ENCODE results near the gene TLDC2. TPM values are rescaled to one million over a fixed set of nuclear protein-coding genes. Genes with fewer than 3 reads are reported as not detected.

TLDC2 gene
- total and polyA plus RNA-seq, 3 experiments from 2014 or later: 0.29 TPM; not detected in 2

DNA sequence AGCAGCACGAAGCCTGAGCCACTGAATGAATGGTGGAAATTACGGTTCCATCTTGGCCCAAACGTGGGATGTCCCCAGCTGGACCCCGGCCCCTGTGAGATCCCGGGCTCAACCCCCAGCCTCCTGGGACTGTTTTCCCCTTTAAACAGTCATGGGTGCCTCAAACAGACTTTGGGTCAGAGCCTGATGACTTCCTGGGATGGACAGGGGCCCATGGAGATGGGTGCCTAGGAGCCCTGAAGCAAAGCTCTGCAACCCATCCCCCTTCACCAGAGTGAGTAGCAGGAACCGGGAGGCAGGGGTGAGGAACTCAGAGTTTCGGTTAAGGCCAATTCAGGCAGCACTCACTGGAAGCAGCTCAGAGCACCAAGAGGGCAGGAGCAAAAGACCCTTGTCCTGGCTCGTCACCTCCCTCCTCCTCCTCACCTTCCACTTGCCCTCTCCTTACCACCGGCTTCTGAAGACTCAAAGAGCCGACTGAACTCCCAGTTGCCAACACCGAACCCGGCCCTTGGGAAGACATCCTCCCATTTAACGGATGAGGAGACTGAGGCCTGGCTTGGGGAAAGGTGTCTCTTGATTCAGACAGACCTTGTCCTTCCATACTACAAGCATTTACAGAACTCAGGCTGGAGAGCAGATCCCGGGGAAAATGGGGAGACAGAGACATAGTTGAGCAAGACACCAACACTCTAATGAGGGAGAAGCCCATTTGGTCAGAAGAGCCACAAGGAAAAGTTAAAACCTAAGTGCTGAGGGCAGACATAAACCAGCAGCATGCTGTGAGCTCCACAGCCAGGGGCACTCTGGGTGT is 14.9 kb upstream of the TLDC2 start:
- no peak overlapping the region for H3K4me3 ChIP-seq (ENCODE audit: low read length)
- peak overlapping the region; percentile 18 to 79 (median 69) for H3K4me3 Mint-ChIP-seq
- no peaks in the 10 kb centered on the region for H3K27me3 ChIP-seq (ENCODE audit: insufficient read depth, low read length, poor library complexity, severe bottlenecking)
- peaks cover 5 to 28% (median 11%) of the 10 kb centered on the region in 3 donors for H3K4me1 Mint-ChIP-seq
- H3K27me3 Mint-ChIP-seq: peaks cover 19 to 31% of the 10 kb centered on the region in 2 donors
- H3K27ac Mint-ChIP-seq: peak overlapping the region in 1 of 8 donors; percentile 26
- no peak for DNase-seq
- H3K9me3 Mint-ChIP-seq: no peaks in the 10 kb centered on the region
- H3K27ac ChIP-seq (ENCODE audit: low read depth, low read length): peak overlapping the region; percentile 12
- ChIA-PET POLR2A (no interaction called here), CTCF (no interaction called here)
- peaks cover 16% of the 10 kb centered on the region for H3K4me1 ChIP-seq (ENCODE audit: insufficient read depth, low read length)
- no peaks in the 10 kb centered on the region for H3K9me3 ChIP-seq (ENCODE audit: low read length)
- H3K36me3 Mint-ChIP-seq: no peaks in the 10 kb centered on the region
- H3K36me3 ChIP-seq (ENCODE audit: insufficient read depth, low read length): no peaks in the 10 kb centered on the region

DNA sequence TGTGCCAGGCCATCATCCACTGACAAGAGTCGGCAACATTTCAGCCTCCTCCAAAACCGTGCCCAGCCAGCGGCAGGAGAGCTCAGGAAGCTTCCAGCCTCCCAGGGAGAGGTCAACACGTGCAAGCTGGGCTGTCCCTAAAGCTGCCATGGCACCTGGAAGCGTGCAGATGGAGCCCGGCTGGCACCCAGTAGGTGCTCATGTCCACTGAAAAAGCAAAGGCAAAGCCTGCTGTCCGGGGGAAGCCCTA is 14.4 kb upstream of the TLDC2 start:
- CTCF ChIA-PET: no interaction called here
- POLR2A ChIA-PET: no interaction called here
- Histone ChIP-seq H3K36me3 (ENCODE audit: insufficient read depth, low read length) (no peaks in the 10 kb centered on the region), H3K27me3 (ENCODE audit: insufficient read depth, low read length, poor library complexity, severe bottlenecking) (no peaks in the 10 kb centered on the region), H3K9me3 (ENCODE audit: low read length) (no peaks in the 10 kb centered on the region), H3K27ac (ENCODE audit: low read depth, low read length) (peak overlapping the region; percentile 12), H3K4me3 (ENCODE audit: low read length) (no peak overlapping the region), H3K4me1 (ENCODE audit: insufficient read depth, low read length) (peaks cover 10% of the 10 kb centered on the region)
- H3K9me3 Mint-ChIP-seq: no peaks in the 10 kb centered on the region
- peaks cover 5 to 24% (median 8%) of the 10 kb centered on the region in 3 donors for H3K4me1 Mint-ChIP-seq
- H3K4me3 Mint-ChIP-seq: peak overlapping the region; percentile 49 to 79 (median 69)
- no peak overlapping the region for H3K27ac Mint-ChIP-seq
- H3K36me3 Mint-ChIP-seq: no peaks in the 10 kb centered on the region
- no peak for DNase-seq
- peaks cover 24 to 32% of the 10 kb centered on the region in 2 donors for H3K27me3 Mint-ChIP-seq

DNA sequence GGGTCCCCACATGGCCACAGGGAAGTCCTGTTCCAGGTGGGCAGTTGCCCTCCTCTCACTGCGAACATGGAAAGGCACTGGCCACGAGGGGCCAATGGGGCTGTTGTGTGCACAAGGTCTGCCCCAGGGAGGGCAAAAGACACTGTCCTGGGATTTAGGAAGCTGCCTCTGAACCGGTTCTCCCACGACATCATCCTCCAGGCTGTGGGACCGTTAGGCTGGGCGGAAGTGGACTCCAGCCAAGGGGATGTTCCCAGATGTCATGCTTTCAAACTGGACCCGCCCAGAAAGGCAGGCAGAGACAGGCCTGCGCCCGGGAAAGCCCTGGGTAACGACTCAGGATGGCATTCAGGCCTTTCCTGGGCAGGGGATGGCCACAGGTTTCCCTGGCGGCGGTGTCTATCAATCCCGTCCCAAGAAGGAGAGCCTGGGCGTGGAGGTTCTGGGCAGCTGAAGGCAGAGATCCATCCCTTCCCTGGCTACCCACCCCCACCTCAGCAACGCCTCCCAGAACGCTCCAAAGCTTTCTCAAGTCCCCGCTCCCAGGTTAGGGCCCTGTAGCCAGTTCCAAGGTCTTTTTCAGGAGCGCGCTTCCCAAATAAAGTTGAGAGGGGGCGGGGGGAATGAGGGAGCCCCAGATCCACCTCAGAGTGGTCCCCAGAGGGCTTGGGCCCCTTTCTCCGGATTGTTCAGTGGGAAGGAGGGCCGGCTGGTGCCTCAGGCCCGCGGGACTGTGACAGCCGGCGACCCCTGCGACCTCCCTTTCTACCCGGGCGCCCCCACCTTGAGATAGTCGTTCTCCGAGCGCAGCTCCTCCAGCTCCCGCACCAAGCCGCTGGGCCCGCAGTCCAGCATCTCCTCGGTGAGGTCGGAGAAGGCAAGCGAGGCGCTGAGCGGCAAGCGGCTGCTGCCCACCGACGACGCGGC is 13.8 kb upstream of the TLDC2 start:
- ChIA-PET CTCF (no interaction called here), POLR2A (no interaction called here)
- Mint-ChIP-seq H3K9me3 (no peaks in the 10 kb centered on the region), H3K27me3 (peaks cover 28 to 32% of the 10 kb centered on the region in 2 donors), H3K4me3 (peak overlapping the region; percentile 39 to 79 (median 69)), H3K27ac (no peak overlapping the region), H3K4me1 (peaks cover 2 to 18% (median 4%) of the 10 kb centered on the region in 3 donors), H3K36me3 (no peaks in the 10 kb centered on the region)
- DNase-seq: no peak
- peaks cover 5% of the 10 kb centered on the region for H3K4me1 ChIP-seq (ENCODE audit: insufficient read depth, low read length)
- no peak overlapping the region for H3K4me3 ChIP-seq (ENCODE audit: low read length)
- H3K9me3 ChIP-seq (ENCODE audit: low read length): no peaks in the 10 kb centered on the region
- no peaks in the 10 kb centered on the region for H3K36me3 ChIP-seq (ENCODE audit: insufficient read depth, low read length)
- no peaks in the 10 kb centered on the region for H3K27me3 ChIP-seq (ENCODE audit: insufficient read depth, low read length, poor library complexity, severe bottlenecking)
- peak overlapping the region; percentile 67 for H3K27ac ChIP-seq (ENCODE audit: low read depth, low read length)

DNA sequence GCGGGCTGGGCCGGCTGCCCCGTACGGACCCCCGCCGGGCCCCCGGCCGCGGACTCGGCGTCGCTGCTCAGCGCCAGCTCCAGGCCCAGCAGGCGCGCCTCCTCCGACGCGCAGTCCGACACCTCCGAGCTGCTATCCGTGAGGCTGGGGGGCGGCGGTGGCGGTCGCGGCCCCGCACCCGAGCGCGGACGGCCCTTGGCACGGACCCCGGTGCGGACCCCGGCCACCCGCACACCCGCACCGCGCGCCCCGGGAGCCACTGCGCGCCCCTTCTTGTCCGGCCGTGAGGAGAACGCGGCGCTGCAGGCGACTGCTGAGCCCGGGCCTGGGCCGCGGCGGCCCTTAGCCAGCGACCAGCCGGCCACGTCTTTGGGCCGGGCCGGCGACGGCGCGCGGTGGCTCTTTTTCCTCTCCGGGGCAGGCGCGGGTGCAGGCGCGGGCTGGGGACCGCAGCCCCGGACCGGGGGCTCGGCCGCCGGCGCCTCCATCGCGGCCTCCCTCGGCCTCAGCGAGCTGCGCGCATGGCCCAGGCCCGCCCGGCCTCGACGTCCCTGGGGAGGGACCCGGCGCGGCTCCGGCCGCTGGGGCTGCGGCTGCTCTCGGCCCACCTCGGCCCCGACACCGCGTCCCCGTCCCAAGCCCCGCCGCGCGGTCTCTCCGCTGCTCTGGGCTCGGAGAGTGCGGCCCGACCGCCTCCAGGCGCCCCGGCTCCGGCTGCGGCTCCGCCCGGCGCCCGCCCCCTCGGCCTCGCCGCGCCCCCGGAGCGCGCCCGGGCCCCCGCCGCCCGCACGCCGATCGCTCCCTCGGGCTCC is 12.9 kb upstream of the TLDC2 start:
- H3K27ac ChIP-seq (ENCODE audit: low read depth, low read length): no peak overlapping the region

DNA sequence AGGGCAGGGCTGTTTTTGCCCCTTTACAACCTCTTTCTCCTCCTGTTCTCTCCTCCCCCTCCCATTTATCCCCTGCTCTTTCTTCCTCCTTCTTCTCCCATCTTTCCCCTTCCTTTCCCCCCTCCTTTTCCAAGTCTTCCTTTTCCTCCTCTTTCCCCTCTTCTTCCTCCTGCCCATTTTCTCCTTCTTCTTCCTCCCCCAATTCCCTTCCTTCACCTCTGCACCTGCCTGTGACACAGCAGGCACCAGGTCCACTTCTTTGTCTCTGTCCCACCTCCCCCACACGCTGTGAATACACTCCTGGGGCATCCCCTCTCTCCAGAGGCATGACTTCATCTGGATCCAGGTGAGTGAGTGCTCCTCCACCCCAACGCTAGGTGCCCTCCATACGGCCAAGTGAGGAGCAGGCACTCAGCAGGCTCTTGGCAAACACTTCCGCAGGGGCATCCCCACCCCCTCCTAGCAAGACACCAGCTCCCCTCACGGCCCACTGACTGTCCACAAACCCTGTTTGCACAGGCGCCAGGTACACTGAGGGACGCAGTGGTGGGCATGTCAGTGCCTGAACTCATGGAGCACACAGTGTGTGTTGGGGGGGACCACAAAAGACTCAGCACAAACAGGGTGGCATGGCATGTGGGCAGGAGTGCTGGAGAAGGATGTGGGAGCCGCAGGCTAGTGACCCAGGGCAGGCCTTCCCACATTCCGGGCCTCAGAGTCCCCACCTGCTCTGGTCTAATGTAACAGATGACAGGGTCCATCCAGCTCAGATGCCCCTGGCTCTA is 10.7 kb upstream of the TLDC2 start:
- Histone ChIP-seq H3K27ac (ENCODE audit: low read depth, low read length) (no peak overlapping the region), H3K4me1 (ENCODE audit: insufficient read depth, low read length) (no peaks in the 10 kb centered on the region), H3K9me3 (ENCODE audit: low read length) (no peaks in the 10 kb centered on the region), H3K27me3 (ENCODE audit: insufficient read depth, low read length, poor library complexity, severe bottlenecking) (no peaks in the 10 kb centered on the region), H3K36me3 (ENCODE audit: insufficient read depth, low read length) (no peaks in the 10 kb centered on the region), H3K4me3 (ENCODE audit: low read length) (no peak overlapping the region)
- DNase-seq: no peak
- Mint-ChIP-seq H3K4me3 (peak overlapping the region; percentile 50 to 90 (median 62)), H3K36me3 (no peaks in the 10 kb centered on the region), H3K27me3 (peaks cover 31 to 34% of the 10 kb centered on the region in 2 donors), H3K27ac (peak overlapping the region in 1 of 8 donors; percentile 90), H3K9me3 (no peaks in the 10 kb centered on the region), H3K4me1 (peaks cover 0 to 16% (median 3%) of the 10 kb centered on the region in 3 donors)
- POLR2A ChIA-PET: no interaction called here
- CTCF ChIA-PET: interaction anchor here (1.0 kb wide), 1 partner anchor 57 kb away, joined by 3 read pairs; no protein-coding TSS in a partner anchor

More for the DNA sequence above, 12.9 kb upstream of the TLDC2 start:
- H3K36me3 Mint-ChIP-seq: no peaks in the 10 kb centered on the region
- H3K27ac Mint-ChIP-seq: no peak overlapping the region
- ChIA-PET POLR2A (interaction anchor here (0.5 to 1.4 kb wide), 2 partner anchors 29 to 909 kb away, joined by 3 read pairs; no protein-coding TSS in a partner anchor), CTCF (interaction anchor here (0.9 to 1.0 kb wide), 2 partner anchors 14 to 89 kb away, joined by 3 read pairs; partner anchors contain the start of gene DSN1)
- H3K4me1 Mint-ChIP-seq: peaks cover 0 to 16% (median 3%) of the 10 kb centered on the region in 3 donors
- H3K9me3 Mint-ChIP-seq: no peaks in the 10 kb centered on the region
- H3K27me3 ChIP-seq (ENCODE audit: insufficient read depth, low read length, poor library complexity, severe bottlenecking): no peaks in the 10 kb centered on the region
- H3K4me3 Mint-ChIP-seq: no peak overlapping the region
- H3K9me3 ChIP-seq (ENCODE audit: low read length): no peaks in the 10 kb centered on the region
- H3K36me3 ChIP-seq (ENCODE audit: insufficient read depth, low read length): no peaks in the 10 kb centered on the region
- H3K4me3 ChIP-seq (ENCODE audit: low read length): no peak overlapping the region
- no peak for DNase-seq
- no peaks in the 10 kb centered on the region for H3K4me1 ChIP-seq (ENCODE audit: insufficient read depth, low read length)
- peaks cover 28 to 32% of the 10 kb centered on the region in 2 donors for H3K27me3 Mint-ChIP-seq

DNA sequence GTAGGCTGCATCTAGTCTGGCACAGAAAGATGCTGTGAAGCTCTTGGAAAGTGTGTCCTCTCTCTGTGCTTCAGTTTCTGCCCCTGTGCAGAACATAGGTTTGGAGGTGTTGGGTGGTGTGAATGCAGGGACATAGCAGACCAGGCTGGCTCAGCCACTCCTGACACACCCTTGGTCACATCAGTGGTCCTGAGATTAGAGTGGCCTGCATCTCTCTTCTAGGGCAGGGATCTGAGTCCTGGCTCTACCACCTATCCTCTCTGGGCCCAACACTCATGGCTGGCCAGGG is 10.1 kb upstream of the TLDC2 start:
- Mint-ChIP-seq H3K27ac (no peak overlapping the region), H3K27me3 (peaks cover 31 to 32% of the 10 kb centered on the region in 2 donors), H3K4me1 (peaks cover 0 to 16% (median 3%) of the 10 kb centered on the region in 3 donors), H3K36me3 (no peaks in the 10 kb centered on the region), H3K4me3 (peak overlapping the region in 6 of 7 donors; percentile 32 to 78 (median 46)), H3K9me3 (no peaks in the 10 kb centered on the region)
- Histone ChIP-seq H3K9me3 (ENCODE audit: low read length) (no peaks in the 10 kb centered on the region), H3K36me3 (ENCODE audit: insufficient read depth, low read length) (no peaks in the 10 kb centered on the region), H3K27ac (ENCODE audit: low read depth, low read length) (no peak overlapping the region), H3K4me1 (ENCODE audit: insufficient read depth, low read length) (no peaks in the 10 kb centered on the region), H3K4me3 (ENCODE audit: low read length) (no peak overlapping the region), H3K27me3 (ENCODE audit: insufficient read depth, low read length, poor library complexity, severe bottlenecking) (no peaks in the 10 kb centered on the region)
- DNase-seq: no peak
- CTCF ChIA-PET: no interaction called here
- POLR2A ChIA-PET: no interaction called here

DNA sequence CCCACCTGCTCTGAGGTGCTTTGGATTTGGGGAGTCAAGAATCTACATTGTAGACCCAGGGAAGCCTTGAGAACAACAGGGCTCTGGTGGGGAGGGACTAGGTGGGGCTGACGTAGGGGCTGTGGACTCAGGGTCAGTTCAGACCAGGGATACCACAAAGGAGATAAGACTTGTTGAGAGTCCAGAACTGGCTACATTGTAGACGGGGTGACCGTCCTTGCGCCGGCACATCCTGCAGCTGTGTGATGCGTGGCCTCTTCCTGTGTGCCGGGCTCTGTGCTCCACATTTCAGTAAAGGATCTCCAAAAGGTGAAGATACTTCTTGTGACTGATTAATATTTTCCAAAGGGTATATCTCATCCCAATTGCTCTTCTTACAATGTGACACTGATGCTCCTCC is 9.8 kb upstream of the TLDC2 start:
- DNase-seq: no peak
- ChIA-PET CTCF (no interaction called here), POLR2A (no interaction called here)
- H3K27ac ChIP-seq (ENCODE audit: low read depth, low read length): no peak overlapping the region
- Mint-ChIP-seq H3K4me1 (peaks cover 0 to 16% (median 3%) of the 10 kb centered on the region in 3 donors), H3K36me3 (no peaks in the 10 kb centered on the region), H3K27me3 (peaks cover 29 to 30% of the 10 kb centered on the region in 2 donors), H3K9me3 (no peaks in the 10 kb centered on the region), H3K4me3 (peak overlapping the region in 6 of 7 donors; percentile 9 to 78 (median 51)), H3K27ac (no peak overlapping the region)
- H3K9me3 ChIP-seq (ENCODE audit: low read length): no peaks in the 10 kb centered on the region
- H3K4me1 ChIP-seq (ENCODE audit: insufficient read depth, low read length): no peaks in the 10 kb centered on the region
- H3K4me3 ChIP-seq (ENCODE audit: low read length): no peak overlapping the region
- no peaks in the 10 kb centered on the region for H3K36me3 ChIP-seq (ENCODE audit: insufficient read depth, low read length)
- no peaks in the 10 kb centered on the region for H3K27me3 ChIP-seq (ENCODE audit: insufficient read depth, low read length, poor library complexity, severe bottlenecking)
